Mesendoderm (in vitro differentiated cells): ENCODE measurements around the gene VWA8.

Source experiments
- DNase-seq: peaks from one replicate; pipeline ENCODE4 v3.0.0; 2013
- H2AK5ac ChIP-seq: 2 replicates; pipeline ENCODE4 v1.6.1; 2013; ENCODE audit warnings: low read length, inconsistent platforms
- H2BK120ac ChIP-seq: 2 replicates; pipeline ENCODE4 v1.6.1; 2013; ENCODE audit warnings: low read depth, mild to moderate bottlenecking, low read length, moderate library complexity, mixed read lengths
- H2BK15ac ChIP-seq: replicated peaks from 2 replicates; pipeline ENCODE4 v1.6.1; 2013; ENCODE audit warnings: low read depth, mild to moderate bottlenecking, moderate library complexity
- H2BK5ac ChIP-seq: 2 replicates; pipeline ENCODE4 v1.6.1; 2013; ENCODE audit warnings: low read length, inconsistent platforms
- H3K18ac ChIP-seq: 2 replicates; pipeline ENCODE4 v1.6.1; 2013; ENCODE audit warnings: mild to moderate bottlenecking, low read length, mixed read lengths
- H3K23ac ChIP-seq: one replicate; pipeline ENCODE4 v1.6.1; 2013; ENCODE audit warnings: low read length
- H3K27ac ChIP-seq: 2 replicates; pipeline ENCODE4 v1.5.1; 2013; ENCODE audit warnings: low read depth, mild to moderate bottlenecking, inconsistent platforms, low read length, moderate library complexity
- H3K27me3 ChIP-seq: 2 replicates; pipeline ENCODE4 v1.6.1; 2013; ENCODE audit warnings: low read length, control low read depth, mild to moderate bottlenecking, inconsistent platforms; ENCODE audit not compliant: insufficient read depth, poor library complexity
- H3K36me3 ChIP-seq: 2 replicates; pipeline ENCODE4 v1.6.1; 2013; ENCODE audit warnings: low read length, inconsistent platforms; ENCODE audit not compliant: control insufficient read depth, insufficient read depth
- H3K4ac ChIP-seq: one replicate; pipeline ENCODE4 v1.6.1; 2013; ENCODE audit warnings: low read depth, mild to moderate bottlenecking, low read length, moderate library complexity
- H3K4me1 ChIP-seq: 2 replicates; pipeline ENCODE4 v1.6.1; 2013; ENCODE audit warnings: low read depth, low read length, inconsistent platforms; ENCODE audit not compliant: control insufficient read depth
- H3K4me2 ChIP-seq: 2 replicates; pipeline ENCODE4 v1.6.1; 2013; ENCODE audit warnings: low read length
- H3K4me3 ChIP-seq: 2 replicates; pipeline ENCODE4 v1.5.1; 2013; ENCODE audit warnings: mild to moderate bottlenecking, low read length
- H3K56ac ChIP-seq: one replicate; pipeline ENCODE4 v1.6.1; 2013; ENCODE audit warnings: low read length
- H3K79me1 ChIP-seq: 2 replicates; pipeline ENCODE4 v1.6.1; 2013; ENCODE audit warnings: low read length, inconsistent platforms
- H3K79me2 ChIP-seq: 2 replicates; pipeline ENCODE4 v1.6.1; 2013; ENCODE audit warnings: mild to moderate bottlenecking, low read length; ENCODE audit not compliant: control insufficient read depth, insufficient read depth
- H3K9ac ChIP-seq: 2 replicates; pipeline ENCODE4 v1.6.1; 2013; ENCODE audit warnings: low read length, inconsistent platforms
- H4K5ac ChIP-seq: one replicate; pipeline ENCODE4 v1.6.1; 2013; ENCODE audit warnings: low read length
- H4K8ac ChIP-seq: one replicate; pipeline ENCODE4 v1.6.1; 2013; ENCODE audit warnings: low read depth, mild to moderate bottlenecking, control low read depth, low read length, moderate library complexity
- WGBS: extraction: QIAGEN DNeasy Blood & Tissue Kit; methylation state at CpG from one replicate; pipeline ENCODE4 v1.1.7; 2013; ENCODE audit warnings: low lambda C conversion rate, missing lambda C conversion rate; ENCODE audit not compliant: insufficient coverage; ENCODE audit errors: extremely low coverage; 5-methylcytosine and 5-hydroxymethylcytosine counted together

Gene VWA8

GRCh38 chr13:41660411-41660810 lies 300.5 kb downstream of the VWA8 start:
- H3K4me1 ChIP-seq: no peaks in the 10 kb centered on the region
- DNase-seq: no peak
- no peak overlapping the region for H3K4me2 ChIP-seq
- H2BK120ac ChIP-seq: no peak overlapping the region
- no peak overlapping the region for H3K4me3 ChIP-seq
- H3K79me1 ChIP-seq: no peaks in the 10 kb centered on the region
- no CpG with 5 or more reads among the region's 2 CpGs for WGBS
- no peak overlapping the region for H3K27ac ChIP-seq
- H3K56ac ChIP-seq: no peak overlapping the region
- H2AK5ac ChIP-seq: no peak overlapping the region
- no peak overlapping the region for H4K5ac ChIP-seq
- H3K36me3 ChIP-seq: no peaks in the 10 kb centered on the region
- H4K8ac ChIP-seq: no peak overlapping the region
- no peak overlapping the region for H2BK5ac ChIP-seq
- H2BK15ac ChIP-seq: no peak overlapping the region
- H3K9ac ChIP-seq: no peak overlapping the region
- H3K23ac ChIP-seq: no peak overlapping the region
- no peaks in the 10 kb centered on the region for H3K79me2 ChIP-seq
- no peak overlapping the region for H3K4ac ChIP-seq
- no peaks in the 10 kb centered on the region for H3K27me3 ChIP-seq
- H3K18ac ChIP-seq: no peak overlapping the region

- Histone ChIP-seq H4K8ac (no peak overlapping the region), H3K4me1 (no peaks in the 10 kb centered on the region), H2AK5ac (no peak overlapping the region), H3K79me1 (no peaks in the 10 kb centered on the region), H2BK120ac (no peak overlapping the region), H3K56ac (no peak overlapping the region), H3K4ac (no peak overlapping the region), H3K9ac (no peak overlapping the region), H3K36me3 (no peaks in the 10 kb centered on the region), H2BK15ac (no peak overlapping the region), H3K79me2 (no peaks in the 10 kb centered on the region), H3K4me3 (no peak overlapping the region), H2BK5ac (no peak overlapping the region), H3K18ac (no peak overlapping the region), H3K27me3 (no peaks in the 10 kb centered on the region), H3K4me2 (no peak overlapping the region), H3K27ac (no peak overlapping the region), H4K5ac (no peak overlapping the region), H3K23ac (no peak overlapping the region)
- no peak for DNase-seq
- WGBS: no CpG with 5 or more reads among the region's 7 CpGs
Measured at GRCh38 chr13:41658057-41658661, 302.8 kb downstream of the VWA8 start.

- no peak overlapping the region for H3K9ac ChIP-seq
- no peak overlapping the region for H4K5ac ChIP-seq
- no peaks in the 10 kb centered on the region for H3K27me3 ChIP-seq
- no peak overlapping the region for H3K4ac ChIP-seq
- no peak for DNase-seq
- H4K8ac ChIP-seq: no peak overlapping the region
- H3K4me3 ChIP-seq: no peak overlapping the region
- no peaks in the 10 kb centered on the region for H3K79me2 ChIP-seq
- H3K4me1 ChIP-seq: peaks cover 6% of the 10 kb centered on the region
- H3K36me3 ChIP-seq: no peaks in the 10 kb centered on the region
- H3K4me2 ChIP-seq: no peak overlapping the region
- no peaks in the 10 kb centered on the region for H3K79me1 ChIP-seq
- no peak overlapping the region for H3K56ac ChIP-seq
- no peak overlapping the region for H2BK5ac ChIP-seq
- no peak overlapping the region for H2AK5ac ChIP-seq
- no CpG with 5 or more reads among the region's 6 CpGs for WGBS
- H3K23ac ChIP-seq: no peak overlapping the region
- H2BK120ac ChIP-seq: no peak overlapping the region
- no peak overlapping the region for H3K18ac ChIP-seq
- no peak overlapping the region for H3K27ac ChIP-seq
- no peak overlapping the region for H2BK15ac ChIP-seq
Measured at GRCh38 chr13:41655997-41656396, 304.9 kb downstream of the VWA8 start.

- Histone ChIP-seq H2BK15ac (no peak overlapping the region), H3K9ac (no peak overlapping the region), H3K79me2 (no peaks in the 10 kb centered on the region), H2AK5ac (no peak overlapping the region), H4K5ac (no peak overlapping the region), H2BK5ac (no peak overlapping the region), H3K27me3 (no peaks in the 10 kb centered on the region), H3K79me1 (no peaks in the 10 kb centered on the region), H3K4ac (no peak overlapping the region), H3K56ac (no peak overlapping the region), H3K4me1 (peaks cover 6% of the 10 kb centered on the region), H4K8ac (no peak overlapping the region), H3K23ac (no peak overlapping the region), H2BK120ac (no peak overlapping the region), H3K27ac (no peak overlapping the region), H3K4me2 (no peak overlapping the region), H3K36me3 (no peaks in the 10 kb centered on the region), H3K4me3 (no peak overlapping the region), H3K18ac (no peak overlapping the region)
- DNase-seq: no peak
- WGBS: no CpG with 5 or more reads among the region's 5 CpGs
Measured at GRCh38 chr13:41654796-41655195, 306.1 kb downstream of the VWA8 start.

- Histone ChIP-seq H4K5ac (no peak overlapping the region), H3K56ac (no peak overlapping the region), H2BK5ac (no peak overlapping the region), H3K79me1 (no peaks in the 10 kb centered on the region), H2BK120ac (no peak overlapping the region), H3K4me3 (no peak overlapping the region), H3K23ac (no peak overlapping the region), H2AK5ac (no peak overlapping the region), H3K79me2 (no peaks in the 10 kb centered on the region), H2BK15ac (no peak overlapping the region), H3K18ac (no peak overlapping the region), H3K4ac (no peak overlapping the region), H4K8ac (no peak overlapping the region), H3K4me1 (peaks cover 6% of the 10 kb centered on the region), H3K27me3 (no peaks in the 10 kb centered on the region), H3K36me3 (no peaks in the 10 kb centered on the region), H3K9ac (no peak overlapping the region), H3K4me2 (no peak overlapping the region), H3K27ac (no peak overlapping the region)
- peak; percentile 42 for DNase-seq
- no CpG with 5 or more reads among the region's 4 CpGs for WGBS
Measured at GRCh38 chr13:41652735-41653361, 308.1 kb downstream of the VWA8 start.
